K562 (cell line): ENCODE results near the gene SLC25A44. TPM values are rescaled to one million over a fixed set of nuclear protein-coding genes. Genes with fewer than 3 reads are reported as not detected.

ENCODE experiments used
- ATAC-seq: fragments of 200-7000 bp; cut with Tn5 transposase; 3 replicates; pipeline ENCODE4 v1.9.1; 2020; ENCODE audit warnings: moderate library complexity
- BruUV-seq: library from RNA; stranded (reverse); fragments of 400-500 nt; replicated peaks from 2 replicates; lab custom pipeline; 2021; lab: Mats Ljungman, UMichigan
- CTCF ChIA-PET: fragments of 300-600 bp; formaldehyde crosslinking; extraction: SDS; loops from one replicate; lab custom pipeline; 2021; ENCODE audit warnings: low intra/inter-chr PET ratio; lab: Yijun Ruan, JAX
- POLR2A ChIA-PET: fragments of 300-600, 350-650 bp; sonication (Branson Sonifier 250); formaldehyde crosslinking; extraction: SDS; loops from one replicate; lab custom pipeline; 2021; ENCODE audit warnings: antibody characterized with exemption, inconsistent platforms; lab: Yijun Ruan, JAX
- DNase-seq, 4 experiments: peaks; one replicate each; pipeline versions ENCODE4 v3.0.0 to v3.0.0-alpha.2; 2011 to 2018; ENCODE audit warnings: low spot score in 3 of 4, mixed read lengths in 3 of 4; ENCODE audit errors: extremely low read depth in 1 of 4
- FAIRE-seq: peaks from 2 replicates; lab custom pipeline; 2011; peaks lifted over from hg19 to GRCh38; lab: Jason Lieb, UNC
- H2AFZ ChIP-seq: 2 replicates; pipeline ENCODE4 v1.6.0; 2011; ENCODE audit warnings: low read depth, low read length, control low read depth, inconsistent platforms
- H3K27ac ChIP-seq: fragments of 200-600 bp; 3 replicates; pipeline ENCODE4 v1.8.0; 2011; ENCODE audit warnings: low read depth, mild to moderate bottlenecking, control low read depth, inconsistent platforms, low read length, moderate library complexity, mixed read lengths; ENCODE audit errors: extremely low read depth
- H3K27me3 ChIP-seq, 2 experiments: fragments of 300-600 bp in 1 of 2; 2 replicates in 1 of 2; 3 replicates in 1 of 2; pipeline versions ENCODE4 v1.6.0 to v1.8.0; 2011; ENCODE audit warnings: inconsistent platforms in 2 of 2, low read length in 2 of 2, mild to moderate bottlenecking in 1 of 2, mixed read lengths in 1 of 2, moderate library complexity in 1 of 2; ENCODE audit not compliant: control insufficient read depth in 2 of 2, insufficient read depth in 2 of 2
- H3K36me3 ChIP-seq: fragments of 300-600 bp; 3 replicates; pipeline ENCODE4 v1.8.0; 2011; ENCODE audit warnings: mild to moderate bottlenecking, low read length, inconsistent platforms; ENCODE audit not compliant: control insufficient read depth, insufficient read depth
- H3K4me1 ChIP-seq, 2 experiments: fragments of 200-600 bp in 1 of 2; replicated peaks in 1 of 2; 2 replicates in 1 of 2; 3 replicates in 1 of 2; pipeline versions ENCODE4 v1.5.1 to v1.8.0; 2011; ENCODE audit warnings: inconsistent platforms in 2 of 2, low read length in 2 of 2, mild to moderate bottlenecking in 1 of 2, mixed read lengths in 1 of 2, moderate library complexity in 1 of 2; ENCODE audit not compliant: control insufficient read depth in 2 of 2, insufficient read depth in 2 of 2
- H3K4me2 ChIP-seq: 2 replicates; pipeline ENCODE4 v1.6.1; 2011; ENCODE audit warnings: low read length, control low read depth, inconsistent platforms, mixed read lengths; ENCODE audit not compliant: insufficient read depth
- H3K4me3 ChIP-seq: fragments of 200-600 bp; sonication (generic), shearing (Covaris generic); 2 replicates; pipeline ENCODE4 v1.5.1; 2016; ENCODE audit warnings: control low read depth, inconsistent platforms
- H3K79me2 ChIP-seq: fragments of 200-600 bp; 3 replicates; pipeline ENCODE4 v1.8.0; 2011; ENCODE audit warnings: low read length, inconsistent platforms; ENCODE audit not compliant: control insufficient read depth, insufficient read depth
- H3K9ac ChIP-seq, 2 experiments: 2 replicates each; pipeline versions ENCODE4 v1.6.0 to v1.6.1; 2011; ENCODE audit warnings: low read depth in 2 of 2, low read length in 2 of 2, control low read depth in 1 of 2, inconsistent platforms in 1 of 2, mild to moderate bottlenecking in 1 of 2, mixed read lengths in 1 of 2; ENCODE audit not compliant: insufficient read depth in 1 of 2
- H3K9me1 ChIP-seq: one replicate; pipeline ENCODE4 v1.6.0; 2011; ENCODE audit warnings: inconsistent platforms, mild to moderate bottlenecking, low read length, moderate library complexity; ENCODE audit not compliant: control insufficient read depth, insufficient read depth
- H3K9me3 ChIP-seq: replicated peaks from 2 replicates; pipeline ENCODE4 v1.5.1; 2011; ENCODE audit warnings: low read depth, low read length, inconsistent platforms; ENCODE audit not compliant: control insufficient read depth, insufficient read depth
- H4K20me1 ChIP-seq: replicated peaks from 2 replicates; pipeline ENCODE4 v1.6.1; 2011; ENCODE audit warnings: low read length, inconsistent platforms, mixed read lengths; ENCODE audit not compliant: control insufficient read depth, insufficient read depth
- FOSL1 ChIP-seq: fragments of 200-800 bp; sonication (Bioruptor generic); conservative IDR thresholded peaks from 2 replicates; pipeline ENCODE4 v1.6.1; 2016; ENCODE audit warnings: missing genetic modification characterization, missing compliant biosample characterization
- POLR2AphosphoS5 ChIP-seq: IDR thresholded peaks from 2 replicates; pipeline ENCODE4 v1.6.1; 2011; ENCODE audit warnings: mild to moderate bottlenecking, low read depth, low read length, moderate library complexity; ENCODE audit not compliant: control insufficient read depth, insufficient read depth
- SMAD4 ChIP-seq: fragments of 250-450 bp; sonication (Bioruptor Pico); conservative IDR thresholded peaks from 2 replicates; pipeline ENCODE4 v1.8.0; 2021; ENCODE audit warnings: inconsistent platforms, mild to moderate bottlenecking, moderate library complexity
- SPI1 ChIP-seq: IDR thresholded peaks from 2 replicates; pipeline ENCODE4 v1.6.1; 2011; ENCODE audit warnings: low read depth, low read length, control low read depth, borderline replicate concordance
- STAT5B ChIP-seq: fragments of 250-450 bp; sonication (Bioruptor Pico); IDR thresholded peaks from 2 replicates; pipeline ENCODE4 v1.8.0; 2021; ENCODE audit warnings: mild to moderate bottlenecking, inconsistent platforms
- ZNF766 ChIP-seq: fragments of 200-800 bp; sonication (Bioruptor generic); conservative IDR thresholded peaks from 2 replicates; pipeline ENCODE4 v1.6.1; 2016; ENCODE audit warnings: missing genetic modification characterization, missing compliant biosample characterization
- WGBS: fragments of 100-300 bp; shearing (Covaris generic); methylation state at CpG from one replicate; pipeline ENCODE4 v1.1.6; 2016; ENCODE audit warnings: low coverage, mixed read lengths; ENCODE audit not compliant: insufficient coverage; ENCODE audit errors: missing lambda C conversion rate; 5-methylcytosine and 5-hydroxymethylcytosine counted together
- in situ Hi-C: fragments of 300-500 bp; cut with MboI; formaldehyde crosslinking; loops from 4 replicates; pipeline ENCODE4 v1.15.0; 2018; ENCODE audit warnings: inconsistent platforms, mixed read lengths
- intact Hi-C: fragments of 100-400 bp; cut with micrococcal nuclease; formaldehyde crosslinking; loops from 2 replicates; pipeline ENCODE4 v1.14.2; 2022
- polyA plus RNA-seq, 8 experiments: library from polyadenylated mRNA; depleted of rRNA in 4 of 8; stranded (reverse) in 5 of 8; unstranded in 3 of 8; fragments of >200 nt; fragmentation: Nextera tagmentation in 2 of 8; fragmentation: Illumina TruSeq in 1 of 8; extraction: Ambion mirVana in 2 of 8; extraction: Trizol in 1 of 8; gene quantifications; 2 replicates each; pipeline versions ENCODE4 v1.2.1 to v1.2.3, GENCODE V29; 2011 to 2014; ENCODE audit warnings: inconsistent platforms in 1 of 8, missing spikeins in 1 of 8
- total RNA-seq, 7 experiments: library from RNA; depleted of rRNA in 6 of 7; stranded (reverse); fragments of >200 nt in 6 of 7; fragmentation: Illumina TruSeq in 2 of 7; extraction: Trizol in 2 of 7; gene quantifications; 2 replicates each; pipeline versions ENCODE4 v1.2.1 to v1.2.3, GENCODE V29; 2011 to 2021; ENCODE audit warnings: low replicate concordance in 1 of 7
- TF ChIP-seq, protein P1 (sequence below): fragments of 450-650 bp; formaldehyde crosslinking; IDR thresholded peaks from 2 replicates; pipeline ENCODE4 v1.4.0; 2020; ENCODE audit warnings: mild to moderate bottlenecking, mixed read lengths
- TF ChIP-seq, protein P2 (sequence below): fragments of 250-450 bp; sonication (Bioruptor Pico); IDR thresholded peaks from 2 replicates; pipeline ENCODE4 v1.4.0; 2020

Gene SLC25A44
- total and polyA plus RNA-seq, 9 of the 15 experiments (the other 6 are each of a cell fraction or from before 2014, with no cell fraction given): 4.4 to 22.8 (median 12.5) TPM

DNA sequence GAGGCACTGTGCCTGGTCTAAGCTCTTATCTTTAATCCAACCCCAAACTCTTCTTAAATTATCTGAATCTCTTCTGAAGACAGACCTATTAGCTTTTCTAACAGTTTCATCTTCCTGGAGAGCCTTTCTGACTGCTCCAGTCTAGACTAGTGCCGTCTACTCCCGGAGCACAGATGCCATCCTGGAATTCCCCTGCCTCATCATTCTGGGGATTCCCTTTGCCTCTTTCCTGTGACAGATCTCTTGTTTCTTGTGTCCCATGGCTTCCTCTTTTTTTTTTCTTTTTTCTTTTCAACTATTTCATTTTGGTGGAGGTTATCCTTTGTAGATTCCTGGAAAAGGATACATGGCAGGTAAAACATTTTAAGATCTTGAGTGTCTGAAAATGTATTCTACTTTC lies 28.8 kb upstream of the SLC25A44 start:
- intact Hi-C loops: no loop called here
- no peak for DNase-seq
- H4K20me1 ChIP-seq: no peaks in the 10 kb centered on the region
- H3K9me3 ChIP-seq: no peaks in the 10 kb centered on the region
- H3K4me3 ChIP-seq: no peak overlapping the region
- peaks cover 16 to 22% of the 10 kb centered on the region in 2 experiments for H3K4me1 ChIP-seq
- no peak overlapping the region for H3K4me2 ChIP-seq
- no peak overlapping the region for H3K9ac ChIP-seq
- ChIA-PET CTCF (no interaction called here), POLR2A (interaction anchor here (1.0 to 2.0 kb wide), 4 partner anchors 8 to 48 kb away, joined by 3 to 8 read pairs (median 5); partner anchors contain the start of gene PMF1)
- H3K9me1 ChIP-seq: no peaks in the 10 kb centered on the region
- no peak for FAIRE-seq
- no peak overlapping the region for H2AFZ ChIP-seq
- WGBS: 88% methylated on average over 2 of the region's 2 CpGs
- in situ Hi-C loops: no loop called here
- no peak overlapping the region for H3K27ac ChIP-seq
- H3K27me3 ChIP-seq: no peaks in the 10 kb centered on the region
- no TSS peak for BruUV-seq
- no peaks in the 10 kb centered on the region for H3K79me2 ChIP-seq
- H3K36me3 ChIP-seq: no peaks in the 10 kb centered on the region
- TF ChIP-seq ZNF766 (CRISPR knock-in tag) (no peak), POLR2AphosphoS5 (no peak), SPI1 (0 out of 2 replicates have a peak, but pooled peaks have one; percentile 31)
- ATAC-seq: no peak

DNA sequence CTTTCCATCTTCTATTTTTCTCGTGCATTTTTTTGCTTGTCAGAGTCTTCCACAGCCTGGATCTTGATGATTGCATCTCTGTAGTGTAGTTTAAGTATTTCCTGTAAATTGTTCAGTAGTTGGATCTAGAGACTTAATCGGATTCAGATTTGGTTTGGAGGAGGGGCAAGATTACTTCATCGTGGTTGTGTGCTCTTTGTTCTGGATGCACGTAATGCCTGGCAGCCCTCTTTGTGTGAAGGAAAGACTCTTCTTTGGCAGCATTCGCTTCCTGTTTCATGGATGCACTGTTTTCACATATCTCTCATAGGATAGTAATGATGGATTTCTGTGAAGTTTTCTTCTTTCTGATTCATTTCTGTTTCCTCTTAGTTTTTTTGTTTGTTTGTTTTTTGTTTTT lies 26.4 kb upstream of the SLC25A44 start:
- intact Hi-C loops (no loop called here), in situ Hi-C loops (no loop called here)
- no peaks in the 10 kb centered on the region for H3K27me3 ChIP-seq
- no peaks in the 10 kb centered on the region for H3K79me2 ChIP-seq
- CTCF ChIA-PET: no interaction called here
- FAIRE-seq: no peak
- no peak for ATAC-seq
- H3K4me3 ChIP-seq: no peak overlapping the region
- H3K27ac ChIP-seq: no peak overlapping the region
- 33% methylated on average over 5 of the region's 5 CpGs for WGBS
- no TSS peak for BruUV-seq
- no peaks in the 10 kb centered on the region for H4K20me1 ChIP-seq
- POLR2A ChIA-PET: no interaction called here
- H3K36me3 ChIP-seq: no peaks in the 10 kb centered on the region
- H3K9me3 ChIP-seq: no peaks in the 10 kb centered on the region
- H3K9ac ChIP-seq: no peak overlapping the region
- H3K9me1 ChIP-seq: no peaks in the 10 kb centered on the region
- DNase-seq: no peak
- no peak overlapping the region for H2AFZ ChIP-seq
- no peak overlapping the region for H3K4me2 ChIP-seq
- peaks cover 3% of the 10 kb centered on the region in 2 experiments; a peak in 3 of 5 replicates for H3K4me1 ChIP-seq
- TF ChIP-seq, protein P1, sequence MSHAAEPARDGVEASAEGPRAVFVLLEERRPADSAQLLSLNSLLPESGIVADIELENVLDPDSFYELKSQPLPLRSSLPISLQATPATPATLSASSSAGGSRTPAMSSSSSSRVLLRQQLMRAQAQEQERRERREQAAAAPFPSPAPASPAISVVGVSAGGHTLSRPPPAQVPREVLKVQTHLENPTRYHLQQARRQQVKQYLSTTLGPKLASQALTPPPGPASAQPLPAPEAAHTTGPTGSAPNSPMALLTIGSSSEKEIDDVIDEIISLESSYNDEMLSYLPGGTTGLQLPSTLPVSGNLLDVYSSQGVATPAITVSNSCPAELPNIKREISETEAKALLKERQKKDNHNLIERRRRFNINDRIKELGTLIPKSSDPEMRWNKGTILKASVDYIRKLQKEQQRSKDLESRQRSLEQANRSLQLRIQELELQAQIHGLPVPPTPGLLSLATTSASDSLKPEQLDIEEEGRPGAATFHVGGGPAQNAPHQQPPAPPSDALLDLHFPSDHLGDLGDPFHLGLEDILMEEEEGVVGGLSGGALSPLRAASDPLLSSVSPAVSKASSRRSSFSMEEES: no peak
- TF ChIP-seq SMAD4 (CRISPR knock-in tag): no peak
- TF ChIP-seq, protein P2, sequence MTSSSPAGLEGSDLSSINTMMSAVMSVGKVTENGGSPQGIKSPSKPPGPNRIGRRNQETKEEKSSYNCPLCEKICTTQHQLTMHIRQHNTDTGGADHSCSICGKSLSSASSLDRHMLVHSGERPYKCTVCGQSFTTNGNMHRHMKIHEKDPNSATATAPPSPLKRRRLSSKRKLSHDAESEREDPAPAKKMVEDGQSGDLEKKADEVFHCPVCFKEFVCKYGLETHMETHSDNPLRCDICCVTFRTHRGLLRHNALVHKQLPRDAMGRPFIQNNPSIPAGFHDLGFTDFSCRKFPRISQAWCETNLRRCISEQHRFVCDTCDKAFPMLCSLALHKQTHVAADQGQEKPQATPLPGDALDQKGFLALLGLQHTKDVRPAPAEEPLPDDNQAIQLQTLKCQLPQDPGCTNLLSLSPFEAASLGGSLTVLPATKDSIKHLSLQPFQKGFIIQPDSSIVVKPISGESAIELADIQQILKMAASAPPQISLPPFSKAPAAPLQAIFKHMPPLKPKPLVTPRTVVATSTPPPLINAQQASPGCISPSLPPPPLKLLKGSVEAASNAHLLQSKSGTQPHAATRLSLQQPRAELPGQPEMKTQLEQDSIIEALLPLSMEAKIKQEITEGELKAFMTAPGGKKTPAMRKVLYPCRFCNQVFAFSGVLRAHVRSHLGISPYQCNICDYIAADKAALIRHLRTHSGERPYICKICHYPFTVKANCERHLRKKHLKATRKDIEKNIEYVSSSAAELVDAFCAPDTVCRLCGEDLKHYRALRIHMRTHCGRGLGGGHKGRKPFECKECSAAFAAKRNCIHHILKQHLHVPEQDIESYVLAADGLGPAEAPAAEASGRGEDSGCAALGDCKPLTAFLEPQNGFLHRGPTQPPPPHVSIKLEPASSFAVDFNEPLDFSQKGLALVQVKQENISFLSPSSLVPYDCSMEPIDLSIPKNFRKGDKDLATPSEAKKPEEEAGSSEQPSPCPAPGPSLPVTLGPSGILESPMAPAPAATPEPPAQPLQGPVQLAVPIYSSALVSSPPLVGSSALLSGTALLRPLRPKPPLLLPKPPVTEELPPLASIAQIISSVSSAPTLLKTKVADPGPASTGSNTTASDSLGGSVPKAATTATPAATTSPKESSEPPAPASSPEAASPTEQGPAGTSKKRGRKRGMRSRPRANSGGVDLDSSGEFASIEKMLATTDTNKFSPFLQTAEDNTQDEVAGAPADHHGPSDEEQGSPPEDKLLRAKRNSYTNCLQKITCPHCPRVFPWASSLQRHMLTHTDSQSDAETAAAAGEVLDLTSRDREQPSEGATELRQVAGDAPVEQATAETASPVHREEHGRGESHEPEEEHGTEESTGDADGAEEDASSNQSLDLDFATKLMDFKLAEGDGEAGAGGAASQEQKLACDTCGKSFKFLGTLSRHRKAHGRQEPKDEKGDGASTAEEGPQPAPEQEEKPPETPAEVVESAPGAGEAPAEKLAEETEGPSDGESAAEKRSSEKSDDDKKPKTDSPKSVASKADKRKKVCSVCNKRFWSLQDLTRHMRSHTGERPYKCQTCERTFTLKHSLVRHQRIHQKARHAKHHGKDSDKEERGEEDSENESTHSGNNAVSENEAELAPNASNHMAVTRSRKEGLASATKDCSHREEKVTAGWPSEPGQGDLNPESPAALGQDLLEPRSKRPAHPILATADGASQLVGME: no peak
- no peak for TF ChIP-seq STAT5B (CRISPR knock-in tag)
- TF ChIP-seq FOSL1: no peak
